ENCODE results near the gene KCNQ5. TPM values are rescaled to one million over a fixed set of nuclear protein-coding genes. Genes with fewer than 3 reads are reported as not detected.

Gene KCNQ5
- total RNA-seq, 1 experiment from 2014 or later = 0.07 TPM

DNA sequence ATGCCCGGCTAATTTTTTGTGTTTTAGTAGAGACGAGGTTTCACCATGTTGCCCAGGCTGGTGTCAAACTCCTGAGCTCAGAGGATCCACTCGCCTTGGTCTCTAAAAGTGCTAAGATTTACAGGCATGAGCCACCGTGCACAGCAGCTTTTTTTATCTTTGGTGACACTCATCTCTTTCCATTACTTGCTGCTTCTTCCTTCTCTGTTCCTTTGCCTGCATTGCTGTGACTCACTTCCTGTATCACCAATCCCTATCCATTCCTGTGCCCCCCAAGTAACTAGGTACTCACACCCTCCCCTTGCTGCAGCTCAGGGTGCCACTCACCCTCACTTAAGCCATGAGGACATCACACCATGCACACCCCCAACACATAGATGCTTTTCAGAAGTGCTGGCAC is 578.9 kb downstream of the KCNQ5 start:
- Histone ChIP-seq H3K9ac (ENCODE audit: extremely low read depth, insufficient read length, low read length) (no peak overlapping the region), H3K79me2 (ENCODE audit: insufficient read depth, low read length) (0 out of 2 replicates have a peak, but pooled peaks cover 2% of the 10 kb centered on the region), H3K4me2 (ENCODE audit: insufficient read depth, insufficient read length, low read length) (no peak overlapping the region), H3K27me3 (ENCODE audit: insufficient read depth, low read length) (no peaks in the 10 kb centered on the region), H3K27ac (ENCODE audit: insufficient read length, low read depth, low read length) (no peak overlapping the region), H4K91ac (ENCODE audit: insufficient read length, low read depth, low read length) (no peak overlapping the region), H2AFZ (ENCODE audit: low read length) (no peak overlapping the region), H4K8ac (replicated peaks; ENCODE audit: insufficient read length, low read depth, low read length) (no peak overlapping the region), H3K79me1 (ENCODE audit: insufficient read depth, low read depth, low read length, poor library complexity, severe bottlenecking) (no peaks in the 10 kb centered on the region), H2AK5ac (ENCODE audit: insufficient read length, low read length) (no peak overlapping the region), H2BK120ac (ENCODE audit: low read depth, low read length, poor library complexity, severe bottlenecking) (no peak overlapping the region), H3K14ac (ENCODE audit: insufficient read depth, low read length) (no peak overlapping the region), H2BK5ac (ENCODE audit: insufficient read length, low read length) (no peak overlapping the region), H3T11ph (ENCODE audit: low read length) (no peak overlapping the region), H3K56ac (ENCODE audit: insufficient read length, low read depth, low read length) (no peak overlapping the region), H2BK12ac (ENCODE audit: insufficient read length, low read depth, low read length) (no peak overlapping the region), H3K4ac (ENCODE audit: low read depth, low read length) (no peak overlapping the region), H4K5ac (ENCODE audit: insufficient read length, low read depth, low read length) (no peak overlapping the region), H4K20me1 (ENCODE audit: control insufficient read depth, insufficient read depth, insufficient read length) (no peaks in the 10 kb centered on the region), H2BK20ac (ENCODE audit: low read depth, low read length, poor library complexity, severe bottlenecking) (no peak overlapping the region), H3K23ac (ENCODE audit: insufficient read length, low read depth, low read length) (no peak overlapping the region), H3K9me3 (ENCODE audit: control insufficient read depth, low read depth, low read length) (no peaks in the 10 kb centered on the region), H3K4me1 (ENCODE audit: insufficient read depth, low read length) (peaks cover 6% of the 10 kb centered on the region), H3K23me2 (ENCODE audit: insufficient read length, low read depth, low read length, poor library complexity, severe bottlenecking) (no peaks in the 10 kb centered on the region), H3K18ac (ENCODE audit: insufficient read length, low read depth, low read length) (no peak overlapping the region), H2BK15ac (ENCODE audit: low read depth, low read length) (no peak overlapping the region)
- Mint-ChIP-seq H3K4me1 (peaks cover 21 to 27% of the 10 kb centered on the region in 2 experiments), H3K27ac (no peak overlapping the region; a peak in 1 of 7 replicates), H3K4me3 (no peak overlapping the region), H3K27me3 (ENCODE audit: low read depth) (no peaks in the 10 kb centered on the region), H3K36me3 (ENCODE audit: insufficient read depth in 1 of 3, low read depth in 3 of 3) (peaks cover 0 to 6% (median 0%) of the 10 kb centered on the region in 3 experiments; a peak in 2 of 7 replicates), H3K9me3 (peaks cover 4 to 5% of the 10 kb centered on the region in 2 experiments; a peak in 2 of 5 replicates)
- no peak for DNase-seq
- WGBS (ENCODE audit: extremely low coverage, insufficient read length, low lambda C conversion rate) = no CpG with 5 or more reads among the region's 4 CpGs
- TF ChIP-seq, protein P1, sequence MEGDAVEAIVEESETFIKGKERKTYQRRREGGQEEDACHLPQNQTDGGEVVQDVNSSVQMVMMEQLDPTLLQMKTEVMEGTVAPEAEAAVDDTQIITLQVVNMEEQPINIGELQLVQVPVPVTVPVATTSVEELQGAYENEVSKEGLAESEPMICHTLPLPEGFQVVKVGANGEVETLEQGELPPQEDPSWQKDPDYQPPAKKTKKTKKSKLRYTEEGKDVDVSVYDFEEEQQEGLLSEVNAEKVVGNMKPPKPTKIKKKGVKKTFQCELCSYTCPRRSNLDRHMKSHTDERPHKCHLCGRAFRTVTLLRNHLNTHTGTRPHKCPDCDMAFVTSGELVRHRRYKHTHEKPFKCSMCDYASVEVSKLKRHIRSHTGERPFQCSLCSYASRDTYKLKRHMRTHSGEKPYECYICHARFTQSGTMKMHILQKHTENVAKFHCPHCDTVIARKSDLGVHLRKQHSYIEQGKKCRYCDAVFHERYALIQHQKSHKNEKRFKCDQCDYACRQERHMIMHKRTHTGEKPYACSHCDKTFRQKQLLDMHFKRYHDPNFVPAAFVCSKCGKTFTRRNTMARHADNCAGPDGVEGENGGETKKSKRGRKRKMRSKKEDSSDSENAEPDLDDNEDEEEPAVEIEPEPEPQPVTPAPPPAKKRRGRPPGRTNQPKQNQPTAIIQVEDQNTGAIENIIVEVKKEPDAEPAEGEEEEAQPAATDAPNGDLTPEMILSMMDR (conservative IDR thresholded peaks at IDR 0.05) = no peak

All from H9 (cell line).